ENCODE measurements around the gene KCNAB1.
"Not testable (repeated sequence)": the region's sequence is repeated elsewhere in the genome, so short reads cannot be mapped to it uniquely, and the experiment has no call there.

KCNAB1 gene

GRCh38 chr3:156176629-156177210 lies 56.3 kb downstream of the KCNAB1 start:
- DNase-seq = no peak

- peak; percentile 19 for DNase-seq
These were observed 59.7 kb downstream of the KCNAB1 start for GRCh38 chr3:156180077-156180476.

GRCh38 chr3:156181509-156181908 lies 61.1 kb downstream of the KCNAB1 start:
- DNase-seq = no peak

DNA sequence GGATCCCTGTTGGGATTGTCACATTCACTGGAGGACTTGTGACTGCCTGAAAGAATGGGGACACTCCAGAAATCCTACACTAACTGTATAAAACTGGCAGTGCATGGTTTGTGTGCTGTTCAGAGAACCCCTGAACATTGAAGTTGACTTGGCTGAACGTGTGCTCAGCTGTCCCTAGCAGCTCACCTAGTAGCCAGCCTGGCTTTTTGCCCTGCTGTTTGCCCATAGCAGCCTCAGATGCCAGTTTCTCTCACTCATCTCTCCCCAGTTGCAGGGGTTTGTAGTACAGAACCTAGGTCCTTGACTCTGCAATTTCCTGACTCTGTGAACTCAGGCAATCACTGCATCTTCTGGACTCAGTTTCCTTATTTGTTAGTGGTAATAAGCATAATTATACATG lies 63.0 kb downstream of the KCNAB1 start:
- DNase-seq = no peak

- DNase-seq = no peak
These were observed 63.8 kb downstream of the KCNAB1 start for GRCh38 chr3:156184156-156184555.

DNA sequence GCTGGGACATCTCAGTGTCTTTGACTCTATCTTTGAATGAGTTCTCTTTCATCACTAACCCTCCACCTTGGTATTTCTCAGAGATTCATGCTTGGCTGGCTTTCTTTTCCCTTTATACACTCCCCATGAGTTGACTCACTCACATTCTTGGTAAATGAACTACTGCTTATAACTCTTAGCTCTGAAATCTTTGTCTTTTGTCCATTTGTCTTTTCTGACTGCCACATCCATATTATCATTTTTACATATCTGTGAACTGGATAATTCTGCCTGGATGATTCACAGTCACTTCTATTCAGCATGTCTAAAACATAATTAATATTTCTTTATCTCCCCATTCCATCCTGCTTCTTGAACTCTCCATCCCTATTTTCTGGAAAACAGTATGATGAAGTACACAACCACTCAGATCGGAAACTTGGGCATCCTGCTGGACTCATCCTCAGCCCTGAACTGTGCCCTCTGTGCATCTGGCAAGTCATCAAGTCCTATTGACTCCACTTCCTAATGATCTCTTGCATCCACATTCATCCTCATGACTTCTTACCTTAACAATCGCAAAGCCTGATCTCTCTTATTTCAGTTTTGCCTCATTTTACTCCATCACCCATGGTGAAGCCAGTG lies 66.9 kb downstream of the KCNAB1 start:
- no peak for DNase-seq

DNA sequence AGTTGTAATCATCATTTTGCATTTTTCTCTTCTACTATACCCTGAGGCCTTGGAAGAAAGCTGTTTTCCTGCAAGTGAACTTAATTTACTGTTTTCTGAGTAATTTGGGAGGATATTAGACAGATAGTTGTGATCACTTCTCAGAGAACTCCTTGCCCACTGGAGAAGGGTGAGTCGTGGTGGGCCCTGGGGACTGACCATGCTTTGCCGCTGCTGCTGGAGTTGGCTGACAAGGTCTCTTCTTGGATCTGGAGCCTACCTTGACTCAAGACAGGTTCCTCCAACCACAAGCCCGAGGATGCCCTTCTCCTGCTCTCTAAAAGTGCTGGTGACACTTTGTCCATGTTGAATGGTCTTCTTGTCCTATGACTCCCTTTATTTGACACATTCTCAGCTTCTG lies 68.4 kb downstream of the KCNAB1 start:
- no peak for DNase-seq

DNA sequence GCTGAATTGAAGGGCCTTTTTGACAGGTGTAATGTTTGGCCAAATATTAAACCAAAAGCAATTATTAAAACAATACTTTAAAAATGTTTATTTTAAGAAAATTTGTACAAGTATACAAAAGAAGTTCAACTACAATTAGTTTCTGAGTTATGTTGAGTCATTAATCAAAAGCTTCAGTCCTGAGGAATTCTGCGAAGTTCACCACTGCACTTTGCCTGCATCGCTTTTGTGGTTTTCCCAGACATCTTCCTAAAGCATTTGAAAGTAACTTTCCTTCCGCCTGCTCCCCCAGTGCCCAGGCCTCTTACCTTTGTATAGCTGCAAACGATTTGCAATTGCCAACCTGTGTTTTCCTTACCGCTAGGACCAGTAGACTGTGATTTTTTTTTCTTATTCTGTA lies 69.5 kb downstream of the KCNAB1 start:
- DNase-seq = no peak

DNA sequence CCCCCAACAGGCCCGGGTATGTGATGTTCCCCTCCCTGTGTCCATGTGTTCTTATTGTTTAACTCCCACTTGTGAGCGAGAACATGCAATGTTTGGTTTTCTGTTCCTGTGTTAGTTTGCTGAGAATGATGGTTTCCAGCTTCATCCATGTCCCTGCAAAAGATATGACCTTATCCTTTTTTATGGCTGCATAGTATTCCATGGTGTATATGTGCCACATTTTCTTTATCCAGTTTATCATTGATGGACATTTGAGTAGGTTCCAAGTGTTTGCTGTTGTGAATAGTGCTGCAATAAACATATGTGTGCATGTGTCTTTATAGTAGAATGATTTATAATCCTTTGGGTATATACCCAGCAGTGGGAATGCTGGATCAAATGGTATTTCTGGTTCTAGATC lies 74.6 kb downstream of the KCNAB1 start:
- DNase-seq = not testable (repeated sequence)

DNA sequence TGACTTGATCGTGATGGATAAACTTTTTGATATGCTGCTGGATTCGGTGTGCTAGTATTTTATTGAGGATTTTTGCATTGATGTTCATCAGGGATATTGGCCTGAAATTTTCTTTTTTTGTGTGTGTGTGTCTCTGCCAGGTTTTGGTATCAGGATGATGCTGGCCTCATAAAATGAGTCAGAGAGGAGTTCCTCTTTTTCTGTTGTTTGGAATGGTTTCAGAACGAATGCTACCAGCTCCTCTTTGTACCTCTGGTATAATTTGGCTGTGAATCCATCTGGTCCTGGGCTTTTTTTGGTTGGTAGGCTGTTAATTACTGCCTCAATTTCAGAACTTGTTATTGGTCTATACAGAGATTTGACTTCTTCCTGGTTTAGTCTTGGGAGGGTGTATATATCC lies 76.8 kb downstream of the KCNAB1 start:
- not testable (repeated sequence) for DNase-seq

GRCh38 chr3:156201411-156202405 lies 81.3 kb downstream of the KCNAB1 start:
- DNase-seq = no peak

DNA sequence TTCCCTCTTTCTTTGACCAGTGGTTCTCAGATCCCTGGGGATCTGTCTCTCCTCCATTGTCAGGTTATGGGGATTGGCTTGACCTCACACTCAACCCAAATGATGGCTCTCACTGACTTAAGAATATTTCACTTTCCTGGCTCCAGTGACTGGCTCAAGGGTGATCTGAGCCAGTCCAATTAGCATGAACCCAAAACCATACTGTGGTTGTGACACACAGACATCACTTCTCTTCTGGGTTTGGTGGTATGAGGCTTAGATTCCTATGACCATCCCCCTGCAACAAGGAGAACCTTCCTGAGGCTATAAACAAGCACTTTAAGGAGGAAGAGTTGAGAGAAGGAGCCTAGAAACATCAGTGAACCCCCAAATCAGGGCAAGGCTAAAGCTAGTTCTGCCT lies 85.8 kb downstream of the KCNAB1 start:
- no peak for DNase-seq

DNA sequence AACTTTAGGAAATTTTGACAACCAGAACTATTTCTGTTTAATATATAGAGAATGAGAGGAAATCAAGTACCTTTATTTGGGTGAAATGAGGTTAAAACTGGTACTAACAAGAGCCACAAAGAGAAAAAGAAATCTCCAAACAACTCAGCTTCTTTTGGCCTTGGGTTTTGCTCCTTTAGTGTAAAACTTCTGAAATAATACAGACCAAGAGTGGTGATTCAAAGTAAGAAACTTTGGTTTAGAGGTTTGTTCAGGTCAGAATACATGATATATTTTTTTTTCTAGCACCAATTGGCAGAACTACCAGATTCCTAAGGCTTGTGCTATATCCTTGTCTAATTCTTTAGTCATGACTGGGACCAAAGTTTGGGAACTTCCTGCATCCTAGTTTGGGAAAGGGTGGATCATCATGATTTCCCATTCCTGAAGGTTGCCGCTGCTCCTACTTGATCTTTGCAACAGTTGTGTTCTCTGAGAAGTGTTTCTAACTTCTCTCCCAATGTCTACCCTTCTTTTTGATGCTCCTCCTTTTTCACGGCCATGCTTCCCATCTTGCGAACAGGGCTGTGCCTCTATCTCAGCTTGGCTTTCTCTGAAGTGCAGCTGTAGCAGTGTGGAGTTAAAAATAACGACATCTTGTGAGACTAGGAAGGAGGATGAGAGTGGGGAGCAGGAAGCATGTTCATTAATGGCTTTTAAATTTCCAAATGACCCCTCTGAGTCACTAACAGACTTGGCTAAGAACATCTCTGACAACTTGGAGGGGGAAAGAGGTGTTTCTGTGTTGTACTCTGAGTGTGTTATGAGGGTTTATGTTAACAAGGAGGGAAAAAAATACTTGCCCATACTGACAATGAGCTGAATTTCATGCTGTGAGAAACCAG lies 87.7 kb downstream of the KCNAB1 start:
- DNase-seq = no peak

DNA sequence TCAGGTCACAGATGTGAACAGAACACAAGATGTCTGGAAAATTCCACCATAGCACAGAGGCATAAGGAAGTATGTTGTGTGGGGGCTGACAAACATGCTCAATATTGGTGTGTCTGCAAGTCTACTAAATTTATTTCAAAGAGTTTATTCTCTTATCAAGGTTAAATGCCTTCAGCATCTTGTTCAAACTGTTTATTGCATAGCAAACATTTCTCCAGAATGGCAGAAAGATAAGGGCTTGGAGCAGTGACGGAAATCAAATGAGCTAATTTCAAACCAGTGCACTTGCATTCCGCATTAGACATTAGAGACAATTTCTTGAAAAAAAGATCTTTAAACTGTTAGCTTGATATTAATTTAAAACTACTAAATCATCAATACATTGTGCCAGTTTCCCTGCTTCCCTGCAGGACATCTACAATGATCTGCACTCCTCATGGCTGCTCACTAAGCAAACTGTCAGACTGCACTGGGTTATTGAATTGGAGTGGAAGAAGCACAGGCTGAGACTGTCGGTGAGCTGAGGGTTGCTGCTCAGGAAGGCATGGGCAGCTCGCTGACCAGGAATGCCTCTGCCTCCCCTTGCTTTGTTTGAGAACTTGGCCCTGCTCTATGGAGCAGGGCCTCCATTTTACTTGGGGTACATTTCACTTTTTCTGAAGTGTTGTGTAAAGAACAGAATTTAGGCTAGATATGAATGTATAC lies 89.4 kb downstream of the KCNAB1 start:
- DNase-seq = no peak

DNA sequence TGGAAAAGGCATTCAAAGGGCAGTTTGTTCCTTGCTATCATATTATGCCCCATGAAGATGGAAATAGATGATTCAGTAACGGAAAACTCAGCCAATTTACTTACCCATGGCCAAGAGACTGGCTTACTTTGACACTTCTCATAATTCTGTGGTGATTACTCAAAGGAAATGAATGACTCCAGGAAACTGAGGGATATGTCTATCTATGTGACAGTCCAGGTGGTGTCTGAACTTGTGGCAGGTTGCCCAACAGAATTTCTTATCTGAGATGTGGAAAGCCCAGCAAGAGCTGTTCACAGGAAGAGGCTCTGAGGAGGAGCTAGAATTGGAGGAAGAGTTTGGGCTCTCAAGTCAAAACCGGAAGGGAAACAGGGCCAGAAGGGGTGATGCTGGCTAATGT lies 91.2 kb downstream of the KCNAB1 start:
- no peak for DNase-seq

GRCh38 chr3:156214676-156215075 lies 94.3 kb downstream of the KCNAB1 start:
- DNase-seq = no peak

GRCh38 chr3:156215751-156216150 lies 95.4 kb downstream of the KCNAB1 start:
- no peak for DNase-seq

DNA sequence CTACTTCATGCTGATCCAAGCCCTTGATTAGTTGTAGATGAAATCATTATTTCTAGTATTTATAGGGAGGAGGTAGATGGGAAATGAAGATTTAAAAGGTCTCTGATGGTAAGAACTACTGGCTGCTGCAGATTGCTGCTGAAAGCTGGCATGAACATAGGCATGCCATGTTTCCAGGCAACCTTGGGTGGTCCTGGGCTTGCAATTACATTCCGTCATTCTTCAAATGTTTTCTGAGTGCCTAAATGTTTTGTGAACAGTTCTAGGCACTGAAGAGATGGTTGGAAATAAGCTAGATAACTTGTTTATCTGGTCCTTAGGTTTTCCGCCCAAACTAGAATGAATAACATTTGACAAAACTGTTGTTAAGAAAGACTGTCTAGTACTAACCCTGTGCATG lies 95.8 kb downstream of the KCNAB1 start:
- DNase-seq = no peak

- peak; percentile 88 for DNase-seq
These were observed 96.5 kb downstream of the KCNAB1 start for GRCh38 chr3:156216852-156217251.

DNA sequence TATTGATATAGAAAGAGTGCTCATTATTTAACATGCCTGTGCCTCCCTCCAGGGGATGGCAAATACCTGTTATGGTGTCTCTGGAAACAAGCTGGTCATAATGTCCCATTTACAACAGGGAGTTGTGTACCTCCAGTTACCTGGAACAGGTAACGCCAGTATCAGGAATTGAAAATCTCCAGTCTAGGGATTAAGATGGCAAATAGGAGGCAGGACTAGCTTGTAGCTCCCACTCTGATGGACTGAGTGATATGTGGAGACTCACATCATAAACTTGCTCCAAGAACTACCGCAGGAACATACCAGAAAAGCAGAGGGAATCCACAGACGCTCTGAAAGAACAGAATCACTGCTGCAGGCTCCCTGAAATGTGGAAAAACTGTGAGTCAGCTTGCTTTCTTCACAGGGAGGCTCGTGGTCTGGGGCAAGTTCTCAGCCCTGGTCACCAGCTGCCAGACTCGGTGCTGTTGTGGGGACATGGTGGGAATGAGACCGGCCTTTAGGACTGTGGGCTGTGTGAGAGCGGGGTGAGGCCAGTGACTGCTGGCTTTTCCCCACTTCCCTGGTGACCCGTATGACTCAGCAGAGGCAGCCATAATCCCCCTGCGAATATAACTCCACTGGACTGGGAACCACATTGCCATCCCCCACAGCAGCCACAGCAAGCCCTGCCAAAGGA lies 97.4 kb downstream of the KCNAB1 start:
- peak; percentile 86 for DNase-seq

- DNase-seq = peak; percentile 96
These were observed 98.0 kb downstream of the KCNAB1 start for GRCh38 chr3:156218353-156218744.

- DNase-seq = peak; percentile 11
These were observed 102.0 kb downstream of the KCNAB1 start for GRCh38 chr3:156222381-156222780.
